ENCODE data around the gene SH3GL3.

Gene SH3GL3

DNA sequence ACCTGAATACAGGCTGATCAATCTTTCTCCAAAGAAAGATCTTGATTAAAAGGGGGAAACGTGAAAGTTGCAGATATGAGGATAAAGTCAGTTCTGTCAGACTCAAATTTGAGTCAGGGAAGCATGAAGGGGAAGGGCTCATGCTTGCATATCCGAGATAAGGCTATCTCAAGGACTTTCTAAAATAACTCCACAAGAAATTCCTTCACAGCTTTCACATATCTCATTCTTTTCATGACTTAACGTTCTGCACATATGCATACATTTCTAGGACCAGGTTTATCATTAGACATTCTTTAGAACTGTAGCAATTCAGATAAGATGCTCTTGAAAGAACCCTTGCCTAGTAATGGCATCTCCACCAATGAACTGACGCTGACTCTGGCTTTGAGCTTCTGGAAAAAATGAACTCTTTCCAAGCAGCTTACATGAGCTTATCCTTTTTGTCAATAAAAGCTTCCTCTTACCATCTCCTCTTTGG is 15.9 kb downstream of the SH3GL3 start:
- DNase-seq: no peak

DNA sequence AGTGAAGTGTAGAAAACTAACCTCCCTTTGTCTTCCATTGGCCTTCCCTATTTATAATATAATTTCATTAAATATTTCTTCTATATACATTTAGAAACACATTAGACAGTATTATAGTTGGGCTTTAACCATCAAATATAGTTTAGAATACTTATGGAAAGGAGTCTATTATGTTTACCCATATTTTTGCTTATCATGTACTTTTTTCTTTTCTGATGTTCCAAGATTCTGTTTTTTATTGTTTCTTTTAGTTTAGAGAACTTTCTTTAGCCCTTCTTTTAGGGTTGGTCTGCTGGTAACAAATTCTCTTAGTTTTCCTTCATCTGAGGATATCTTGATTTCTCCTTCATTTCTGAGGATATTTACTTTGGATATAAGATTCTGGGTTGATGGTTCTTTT is 23.7 kb downstream of the SH3GL3 start:
- no peak for DNase-seq

DNA sequence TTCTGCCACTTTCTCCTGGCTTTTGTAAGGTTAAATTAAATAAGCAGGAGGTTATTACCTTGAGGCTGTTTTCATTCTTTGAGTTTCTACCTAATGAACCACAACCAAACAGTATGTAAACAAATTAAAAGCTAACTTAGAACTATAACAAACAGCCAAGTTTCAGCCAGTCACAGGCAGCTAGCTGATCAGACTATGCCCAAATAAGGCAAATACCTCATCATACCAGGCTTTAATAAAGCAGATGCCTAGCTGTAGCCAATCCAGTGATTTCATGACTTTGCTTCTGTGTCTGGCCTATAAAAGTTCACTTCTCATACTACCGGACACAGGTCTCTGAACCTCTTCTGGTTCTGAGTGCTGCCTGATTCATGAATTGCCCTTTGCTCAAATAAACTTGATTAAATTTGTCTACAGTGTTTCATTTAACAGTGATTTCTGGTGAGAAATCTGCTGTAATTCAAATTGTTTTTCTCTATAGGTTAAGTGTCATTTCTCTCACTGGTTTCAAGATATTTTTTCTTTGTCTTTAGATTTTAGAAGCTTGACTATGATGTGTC is 24.2 kb downstream of the SH3GL3 start:
- no peak for DNase-seq

DNA sequence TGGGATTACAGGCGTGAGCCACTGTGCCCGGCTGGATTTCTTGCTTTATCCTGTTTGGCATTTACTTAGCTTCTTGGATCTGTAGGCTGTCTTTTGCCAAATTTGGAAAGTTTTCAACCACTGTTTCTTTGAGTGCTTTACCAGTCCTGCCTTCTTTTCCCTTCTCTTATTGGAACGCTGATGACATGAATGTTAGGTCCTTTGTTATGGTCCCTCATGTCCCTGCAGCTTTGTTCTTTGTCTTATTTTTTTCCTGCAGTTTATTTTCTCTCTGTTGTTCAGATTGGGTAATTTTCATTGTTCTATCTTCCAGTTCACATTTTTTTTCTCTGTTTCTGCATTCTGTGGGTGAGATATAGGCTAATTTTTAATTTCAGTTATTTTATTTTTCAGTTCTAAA is 25.0 kb downstream of the SH3GL3 start:
- DNase-seq: no peak

DNA sequence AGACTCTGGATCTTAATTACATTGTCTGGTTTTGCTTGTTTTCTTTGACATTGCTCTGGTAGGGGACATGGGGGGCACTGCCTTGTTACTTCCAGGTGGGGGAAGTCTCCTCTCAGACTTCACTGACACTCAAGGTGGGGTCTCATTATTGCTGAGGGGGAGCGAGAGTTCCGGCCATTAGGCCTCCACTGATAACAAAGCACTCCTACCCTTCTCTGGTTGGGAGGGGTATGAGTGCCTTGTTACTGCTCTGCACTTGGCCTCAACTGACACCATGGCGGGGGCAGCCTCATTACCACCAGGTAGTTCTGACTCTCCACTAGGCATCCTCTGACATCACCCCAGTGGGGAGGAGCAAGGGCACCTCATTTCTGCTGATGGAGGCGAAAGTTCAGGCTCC is 25.7 kb downstream of the SH3GL3 start:
- no peak for DNase-seq

DNA sequence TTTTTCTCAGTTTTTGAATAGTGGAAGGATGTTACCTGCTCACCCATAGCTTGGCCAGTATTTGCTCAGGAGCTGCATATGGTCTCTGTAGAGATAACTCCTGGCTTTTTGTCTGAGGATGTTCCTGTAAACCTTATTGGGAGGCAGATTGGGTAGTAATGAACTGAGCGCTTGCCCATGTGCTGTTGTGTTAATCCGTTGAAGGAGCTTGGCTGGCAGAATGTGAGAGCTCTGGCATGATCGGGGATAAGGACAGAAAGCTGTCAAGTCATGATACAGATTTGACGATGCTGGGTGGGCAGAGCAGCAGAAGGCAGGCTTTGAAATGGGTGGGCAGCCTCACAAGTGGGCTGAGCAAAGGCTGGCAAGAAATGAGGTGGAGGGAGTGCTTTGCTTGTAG is 27.4 kb downstream of the SH3GL3 start:
- no peak for DNase-seq

DNA sequence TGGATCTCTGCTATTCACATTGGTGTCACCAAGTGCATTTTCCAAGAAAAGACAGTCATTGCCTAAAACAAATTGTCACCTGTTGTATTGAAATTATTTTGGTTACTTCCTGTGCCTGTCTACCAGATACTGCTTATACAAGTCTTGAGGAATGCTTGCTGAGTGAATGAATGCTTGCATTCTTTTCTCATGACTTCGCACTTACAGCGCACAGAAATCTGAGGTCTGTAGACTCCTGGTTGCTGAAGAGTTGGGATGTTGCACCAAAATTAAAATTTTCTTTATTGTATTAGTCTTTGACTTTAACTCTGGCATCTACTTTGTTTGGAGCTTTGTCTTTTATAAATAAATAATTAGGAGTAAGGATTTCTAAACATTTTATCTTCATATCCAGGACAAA is 28.4 kb downstream of the SH3GL3 start:
- DNase-seq: no peak

DNA sequence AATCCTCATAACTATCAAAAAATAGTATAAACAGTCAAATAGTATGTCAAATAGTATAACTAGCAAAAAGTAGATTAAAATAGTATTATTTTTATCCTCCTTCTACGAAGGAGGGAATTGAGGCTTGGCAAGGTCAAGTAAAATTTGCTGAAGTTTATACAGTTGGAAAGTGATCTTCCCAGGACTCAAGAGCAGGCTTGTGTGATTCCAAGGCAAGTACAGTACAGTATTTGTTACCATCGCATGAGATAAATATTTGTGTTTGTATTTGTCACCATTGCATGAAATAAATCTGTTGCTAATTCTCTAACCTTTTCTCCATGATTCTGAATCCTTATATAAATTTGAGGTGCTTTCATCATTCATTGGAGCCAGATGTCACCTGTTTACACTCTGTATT is 28.9 kb downstream of the SH3GL3 start:
- DNase-seq: no peak

DNA sequence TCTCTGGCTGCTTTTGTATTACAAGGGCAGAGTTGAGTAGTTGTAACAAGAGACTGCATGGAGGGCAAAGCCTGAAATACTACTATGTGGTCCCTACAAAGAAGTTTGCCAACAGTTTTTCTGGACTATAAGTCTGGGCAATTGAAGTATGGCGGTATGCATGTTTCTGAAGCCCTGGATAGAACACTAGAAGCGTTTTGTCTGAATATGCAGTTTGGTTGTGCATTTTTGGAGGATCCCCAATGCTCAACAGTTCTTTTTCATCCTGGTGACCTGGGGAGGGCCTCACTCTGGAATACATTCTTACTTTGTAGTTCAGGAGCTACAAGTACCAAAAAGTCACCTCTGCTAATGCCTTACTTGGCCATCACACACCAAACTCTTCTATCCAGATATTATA is 29.6 kb downstream of the SH3GL3 start:
- DNase-seq: no peak

DNA sequence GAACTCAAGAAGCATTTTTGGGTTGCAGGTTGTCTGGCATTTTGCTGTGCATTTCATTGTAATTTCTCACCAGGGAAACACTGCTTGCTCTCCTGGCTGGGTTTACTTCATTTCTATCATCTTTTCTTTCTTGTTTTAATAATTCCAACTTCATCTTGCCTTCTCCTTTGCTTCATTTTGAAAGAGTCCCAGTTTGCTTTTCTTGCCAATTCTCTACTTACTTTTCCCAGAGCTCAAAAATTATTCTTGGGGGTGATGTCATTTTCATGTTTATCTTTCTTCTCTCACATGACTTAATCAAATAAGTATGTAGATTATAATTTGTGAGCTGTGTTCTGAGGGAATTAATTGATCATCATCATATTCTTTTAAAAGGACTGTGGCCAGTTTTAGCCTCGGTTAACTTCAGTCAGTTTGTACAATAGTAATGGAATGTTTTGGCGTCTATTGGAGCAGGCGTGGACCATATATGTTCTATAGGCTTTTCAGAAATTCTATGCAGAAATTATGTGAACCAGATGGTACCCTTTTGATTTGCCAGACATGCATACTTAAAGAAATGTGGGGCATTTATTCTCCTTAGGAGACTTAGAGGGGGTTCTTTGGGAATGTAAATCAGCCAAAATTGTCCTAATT is 30.1 kb downstream of the SH3GL3 start:
- no peak for DNase-seq

DNA sequence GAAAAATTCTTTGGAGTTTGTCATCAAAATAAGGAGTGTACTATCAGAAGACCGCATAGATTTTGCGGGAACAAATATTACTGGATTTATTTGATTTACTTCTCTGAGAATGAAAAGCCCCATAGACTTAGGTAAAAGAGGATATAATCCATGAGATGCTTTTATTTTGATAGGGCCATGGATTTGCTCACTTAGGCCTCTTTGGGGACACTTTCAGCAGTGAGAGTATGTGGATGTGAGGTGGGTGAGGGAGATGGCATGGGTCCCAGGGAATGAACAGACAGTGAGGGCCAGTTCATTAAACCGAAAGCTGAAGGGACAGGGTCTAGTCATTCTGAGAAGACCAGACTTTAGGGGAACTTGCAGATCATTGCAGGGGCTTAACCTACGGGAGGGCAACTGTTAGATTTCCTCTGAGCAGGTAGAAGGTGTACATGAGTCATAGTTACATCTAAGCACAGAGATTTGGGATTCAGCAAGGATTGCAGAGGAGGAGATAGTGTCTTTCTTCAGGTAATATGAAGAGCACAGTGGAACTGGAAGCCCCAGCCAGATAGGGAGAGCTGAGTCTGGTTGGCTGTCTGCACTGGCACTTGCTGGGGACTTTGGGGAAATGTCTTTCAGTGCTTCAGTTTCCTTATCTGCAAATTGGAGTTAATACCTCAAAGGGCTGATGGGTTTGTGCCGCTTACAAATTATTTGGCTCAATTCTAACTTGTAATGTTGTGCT is 30.8 kb downstream of the SH3GL3 start:
- no peak for DNase-seq

DNA sequence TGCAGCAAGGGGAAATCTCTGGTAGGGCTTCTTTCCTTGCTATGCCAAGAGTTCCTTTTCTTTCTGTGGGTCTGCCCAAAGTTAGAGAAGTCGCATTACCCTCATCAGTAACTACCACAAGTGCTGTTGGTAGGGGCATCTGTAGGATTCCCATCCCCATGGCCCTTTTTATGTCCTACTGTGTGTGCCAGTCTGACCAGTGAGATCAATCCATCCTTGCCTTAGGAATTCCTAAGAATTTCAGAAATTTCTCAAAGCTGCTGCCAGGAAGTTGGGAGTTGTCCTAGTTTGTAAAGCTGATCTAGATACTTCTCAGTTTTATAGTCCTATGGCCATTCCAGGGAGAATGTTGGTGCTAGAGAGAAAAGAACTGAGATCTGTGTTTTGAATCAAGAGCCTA is 36.5 kb downstream of the SH3GL3 start:
- DNase-seq: no peak

DNA sequence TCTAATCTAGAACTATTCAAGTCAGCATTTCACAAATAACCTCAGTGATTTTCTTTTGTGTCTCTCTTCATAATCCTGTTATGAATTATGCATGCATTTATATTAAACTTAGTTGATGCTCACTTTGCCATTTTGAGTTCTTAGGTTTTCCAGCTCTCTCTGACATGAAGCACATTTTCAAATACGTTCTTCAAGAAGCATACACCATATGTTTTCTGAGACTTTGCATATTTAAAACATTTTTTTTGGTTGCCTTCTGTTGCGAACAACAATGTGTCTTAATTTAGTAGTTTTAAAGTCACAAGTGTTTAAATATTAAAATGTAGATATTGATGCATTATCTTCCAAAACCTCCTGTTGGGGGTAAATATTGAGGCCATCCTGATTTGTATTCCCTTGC is 37.5 kb downstream of the SH3GL3 start:
- DNase-seq: no peak

DNA sequence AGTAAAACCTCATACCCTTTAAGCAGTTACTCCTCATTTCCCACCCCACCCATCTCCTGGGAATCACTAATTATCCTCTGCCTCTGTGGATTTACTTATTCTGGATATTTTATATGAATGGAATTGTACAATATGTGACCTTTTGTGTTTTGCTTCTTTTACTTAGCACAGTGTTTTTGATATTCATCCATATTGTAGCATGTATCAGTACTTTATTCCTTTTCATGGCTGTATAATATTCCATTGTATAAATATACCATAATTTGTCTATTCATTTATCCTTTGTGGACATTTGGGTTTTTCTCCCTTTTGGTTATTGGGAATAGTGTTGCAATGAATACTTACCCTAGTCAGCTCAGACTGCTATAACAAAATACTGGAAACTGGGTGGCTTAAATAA is 39.2 kb downstream of the SH3GL3 start:
- no peak for DNase-seq

DNA sequence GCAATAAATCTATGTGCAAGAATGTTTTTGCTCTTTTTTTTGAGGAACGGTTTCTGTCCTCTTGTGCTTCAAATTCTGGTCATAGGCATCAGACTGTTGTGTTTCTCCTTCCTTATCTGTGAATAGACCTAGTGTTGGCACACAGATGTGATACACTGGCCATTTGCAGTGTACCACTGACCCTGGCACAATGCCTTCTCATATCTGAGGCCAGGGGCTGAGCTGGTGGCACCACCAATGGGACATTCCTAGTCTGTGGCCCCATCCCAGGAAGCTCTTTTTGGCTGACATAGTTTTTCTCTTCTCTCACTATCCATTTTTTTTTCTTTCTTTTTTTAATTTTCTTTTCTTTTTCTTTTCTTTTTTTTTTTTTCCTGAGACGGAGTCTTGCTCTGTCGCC is 40.4 kb downstream of the SH3GL3 start:
- no peak for DNase-seq

DNA sequence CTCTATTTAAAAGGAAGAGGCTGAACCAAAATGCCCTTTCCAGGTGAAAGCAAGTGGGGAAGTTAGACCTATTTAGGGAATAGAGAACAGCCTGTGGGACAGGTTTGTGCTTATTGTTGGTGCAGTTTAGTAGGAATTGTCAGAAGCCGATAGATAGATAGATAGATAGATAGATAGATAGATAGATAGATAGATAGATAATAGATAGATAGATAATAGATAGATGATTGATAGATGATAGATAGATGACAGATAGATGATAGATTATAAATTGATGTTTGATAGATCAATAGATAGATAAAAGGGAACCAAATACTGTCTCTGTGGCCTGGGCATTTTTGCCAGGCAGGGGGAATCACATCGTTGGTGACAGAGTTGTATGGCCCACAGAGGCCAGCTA is 42.5 kb downstream of the SH3GL3 start:
- DNase-seq: no peak

DNA sequence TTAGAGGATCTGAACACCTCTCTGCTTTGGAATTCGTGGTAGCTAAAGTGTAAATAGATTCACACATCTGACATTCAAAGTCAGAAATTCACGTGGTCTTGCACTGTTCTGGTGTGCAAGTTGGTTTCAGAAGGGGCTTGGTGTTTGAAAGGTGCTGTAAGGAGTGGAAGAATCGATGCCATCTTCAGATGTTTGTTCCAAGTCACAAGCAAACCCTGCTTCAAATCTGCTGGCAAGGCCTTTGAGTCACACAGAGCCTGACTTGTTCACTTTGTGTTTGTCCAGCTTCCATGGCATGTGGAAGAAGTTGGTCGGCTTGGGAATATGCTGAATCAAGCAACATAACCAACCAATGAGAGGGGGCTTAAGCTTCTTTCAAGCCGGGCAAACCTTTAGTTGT is 44.3 kb downstream of the SH3GL3 start:
- no peak for DNase-seq

DNA sequence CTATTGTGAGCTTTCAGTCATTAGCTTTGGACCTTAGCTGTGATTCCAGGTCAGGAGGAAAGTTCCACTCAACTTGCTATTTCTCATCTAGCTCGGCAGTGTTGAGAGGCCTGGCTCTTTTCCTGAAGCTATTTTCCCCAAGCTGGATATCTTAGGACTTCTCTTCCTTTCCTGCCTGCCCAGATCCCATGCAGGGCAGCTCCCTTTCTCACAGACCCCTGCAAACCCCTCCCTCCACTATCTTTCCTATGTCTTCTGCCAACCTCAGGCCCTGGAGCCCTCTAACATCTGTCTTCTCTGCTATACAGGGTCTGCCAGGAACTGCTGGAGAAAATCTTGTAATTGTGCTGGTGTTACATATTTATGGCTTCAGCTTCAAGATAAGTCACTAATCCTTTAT is 49.6 kb downstream of the SH3GL3 start:
- DNase-seq: no peak

DNA sequence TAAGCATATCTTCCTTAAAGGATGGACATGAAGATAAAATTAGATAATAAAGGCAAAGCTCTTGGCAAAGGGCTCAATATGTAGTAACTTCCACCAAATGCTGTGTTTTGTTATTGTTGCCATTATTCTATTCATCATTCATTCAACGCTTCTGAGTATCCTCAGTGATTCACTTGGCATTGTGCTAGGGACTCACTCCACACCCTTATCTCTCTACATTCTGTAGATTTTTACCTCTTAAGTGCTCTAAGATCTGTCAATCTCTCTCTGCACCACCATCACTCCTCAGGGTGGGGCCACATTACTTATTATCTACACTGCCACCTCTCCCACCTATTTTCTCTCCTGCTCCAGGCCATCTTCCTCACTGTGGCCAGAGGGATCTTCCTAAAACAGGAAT is 51.2 kb downstream of the SH3GL3 start:
- no peak for DNase-seq

DNA sequence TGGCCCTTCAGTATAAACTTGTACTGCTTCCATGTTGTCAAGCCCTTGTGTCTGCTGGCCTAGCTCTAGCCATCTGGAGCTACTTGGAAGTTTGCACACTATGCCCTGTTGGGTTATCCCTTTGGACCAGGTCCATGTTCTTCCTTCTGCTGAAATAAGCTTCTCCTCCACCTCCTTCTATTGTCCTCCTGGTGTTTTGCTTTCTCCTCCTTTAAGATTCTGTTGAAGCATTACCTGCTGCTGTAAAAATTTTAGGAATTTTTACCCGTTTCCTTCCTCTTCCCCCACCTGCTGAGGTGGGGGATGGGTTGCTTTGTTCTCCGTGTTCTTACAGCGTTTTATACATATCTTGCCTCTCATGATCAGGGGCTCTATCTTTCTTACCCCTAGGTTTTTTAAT is 51.7 kb downstream of the SH3GL3 start:
- no peak for DNase-seq

DNA sequence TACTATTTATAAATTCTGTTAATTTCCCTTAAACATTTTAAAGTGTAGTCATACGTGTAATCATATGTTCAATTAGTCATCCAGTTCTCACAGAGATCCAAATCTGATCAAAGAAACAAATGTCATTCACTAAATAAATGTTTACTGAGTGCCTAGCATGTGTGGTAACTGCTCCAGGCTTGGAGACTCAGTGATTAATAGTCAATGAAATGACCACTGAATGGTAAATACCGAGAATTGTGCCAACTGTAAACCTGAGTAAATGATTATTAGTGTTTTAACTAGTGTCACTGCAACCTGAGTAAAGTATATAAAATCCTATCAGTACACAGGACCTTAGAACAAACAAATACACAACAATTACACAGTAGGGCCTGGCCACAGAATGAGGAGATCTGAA is 52.3 kb downstream of the SH3GL3 start:
- DNase-seq: no peak

DNA sequence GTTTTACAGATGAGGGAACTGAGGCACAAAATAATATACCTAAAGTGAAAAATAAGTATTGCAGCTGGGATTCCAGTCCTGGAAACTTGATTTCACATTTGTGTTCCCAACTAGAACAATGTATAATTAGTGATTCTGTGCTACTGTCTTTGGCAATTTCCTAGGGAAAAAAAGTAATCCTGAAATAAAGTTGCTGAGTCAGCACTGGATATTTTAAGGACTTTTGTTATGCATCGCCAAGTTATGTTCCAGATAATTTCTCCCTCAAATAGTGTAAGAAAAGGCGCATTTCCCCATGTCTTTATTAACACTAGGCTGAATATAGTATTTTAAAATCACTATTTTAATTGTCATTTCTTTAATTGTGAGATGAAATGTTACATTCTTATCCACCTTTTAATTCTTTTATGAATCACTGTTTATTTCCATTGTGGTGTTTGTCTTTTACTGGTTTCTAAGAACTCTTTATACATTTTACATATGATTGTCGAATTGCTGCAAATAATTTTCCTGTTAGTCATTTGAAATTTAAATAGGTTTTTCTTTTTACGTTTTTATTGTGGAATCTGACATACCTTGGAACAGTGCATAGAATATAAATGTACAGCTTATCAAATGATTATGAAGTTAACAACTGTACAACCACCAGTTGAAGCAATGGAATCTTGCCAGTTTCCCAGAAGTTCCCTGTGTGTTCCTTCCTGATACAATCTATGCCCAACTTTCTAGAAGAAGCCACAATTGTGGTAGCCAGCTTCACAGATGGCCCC is 56.6 kb downstream of the SH3GL3 start:
- DNase-seq: no peak

DNA sequence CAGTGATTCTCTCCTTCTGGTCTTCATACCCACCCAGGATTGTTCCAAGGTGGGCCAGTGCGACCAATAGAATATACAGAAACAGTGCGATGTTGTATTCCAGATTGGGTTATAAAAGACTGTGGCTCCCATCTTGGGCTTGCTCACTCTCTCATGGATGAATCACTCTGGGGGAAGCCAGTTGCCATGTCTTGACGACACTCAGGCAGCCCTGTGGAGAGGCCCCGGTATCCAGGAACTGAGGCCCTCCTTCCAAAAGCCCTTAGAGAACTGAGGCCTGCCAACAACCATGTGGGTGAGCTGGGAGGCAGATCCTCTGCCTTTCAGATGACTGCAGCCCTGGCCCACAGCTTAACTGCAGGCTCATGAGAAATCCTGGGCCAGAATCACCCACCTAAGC is 57.2 kb downstream of the SH3GL3 start:
- DNase-seq: no peak

DNA sequence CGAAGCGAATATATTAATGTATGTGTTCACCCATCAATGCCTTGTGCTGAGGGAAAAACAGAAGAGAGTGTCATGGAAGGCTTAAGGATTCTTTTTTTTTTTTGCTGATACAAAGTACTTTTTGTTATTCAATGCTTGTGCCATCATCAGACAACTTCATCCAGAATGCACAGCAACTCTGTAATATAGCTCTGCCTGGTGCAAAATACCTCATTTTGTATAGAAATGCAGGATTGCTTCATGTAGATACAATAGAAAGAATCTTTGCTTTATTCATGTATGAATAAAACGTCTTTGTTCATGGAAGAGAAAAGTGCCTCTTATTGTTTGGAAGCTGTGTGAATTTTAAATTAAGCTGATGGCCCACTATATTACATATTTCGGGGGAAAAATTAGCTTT is 62.9 kb downstream of the SH3GL3 start:
- DNase-seq: no peak
